ENCODE results near the gene KCNJ8.

DNA sequence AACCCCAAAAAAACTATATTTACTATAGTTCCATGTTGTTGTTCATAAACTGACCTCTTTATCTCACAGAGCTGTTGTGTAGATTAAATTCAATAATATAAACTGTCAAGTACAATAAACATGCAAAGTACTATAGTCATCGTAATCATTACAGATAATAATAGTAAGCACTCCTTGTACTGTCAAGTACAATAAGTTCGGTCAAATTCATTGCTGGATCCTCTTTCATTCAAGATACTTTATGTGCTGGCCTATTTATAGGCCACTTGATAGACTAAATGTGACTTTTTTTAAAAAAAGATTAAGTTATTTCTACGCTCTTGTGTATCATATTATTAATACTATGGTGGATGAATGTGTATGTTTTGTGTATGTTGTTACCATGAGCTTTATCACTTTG is 39.2 kb upstream of the KCNJ8 start:
- TF ChIP-seq, protein P1, sequence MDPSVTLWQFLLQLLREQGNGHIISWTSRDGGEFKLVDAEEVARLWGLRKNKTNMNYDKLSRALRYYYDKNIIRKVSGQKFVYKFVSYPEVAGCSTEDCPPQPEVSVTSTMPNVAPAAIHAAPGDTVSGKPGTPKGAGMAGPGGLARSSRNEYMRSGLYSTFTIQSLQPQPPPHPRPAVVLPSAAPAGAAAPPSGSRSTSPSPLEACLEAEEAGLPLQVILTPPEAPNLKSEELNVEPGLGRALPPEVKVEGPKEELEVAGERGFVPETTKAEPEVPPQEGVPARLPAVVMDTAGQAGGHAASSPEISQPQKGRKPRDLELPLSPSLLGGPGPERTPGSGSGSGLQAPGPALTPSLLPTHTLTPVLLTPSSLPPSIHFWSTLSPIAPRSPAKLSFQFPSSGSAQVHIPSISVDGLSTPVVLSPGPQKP (IDR thresholded peaks at IDR 0.05; ENCODE audit: low read depth, low read length) = no peak
- no peak for TF ChIP-seq RFX5 (IDR thresholded peaks at IDR 0.05)
- TF ChIP-seq, protein P2, sequence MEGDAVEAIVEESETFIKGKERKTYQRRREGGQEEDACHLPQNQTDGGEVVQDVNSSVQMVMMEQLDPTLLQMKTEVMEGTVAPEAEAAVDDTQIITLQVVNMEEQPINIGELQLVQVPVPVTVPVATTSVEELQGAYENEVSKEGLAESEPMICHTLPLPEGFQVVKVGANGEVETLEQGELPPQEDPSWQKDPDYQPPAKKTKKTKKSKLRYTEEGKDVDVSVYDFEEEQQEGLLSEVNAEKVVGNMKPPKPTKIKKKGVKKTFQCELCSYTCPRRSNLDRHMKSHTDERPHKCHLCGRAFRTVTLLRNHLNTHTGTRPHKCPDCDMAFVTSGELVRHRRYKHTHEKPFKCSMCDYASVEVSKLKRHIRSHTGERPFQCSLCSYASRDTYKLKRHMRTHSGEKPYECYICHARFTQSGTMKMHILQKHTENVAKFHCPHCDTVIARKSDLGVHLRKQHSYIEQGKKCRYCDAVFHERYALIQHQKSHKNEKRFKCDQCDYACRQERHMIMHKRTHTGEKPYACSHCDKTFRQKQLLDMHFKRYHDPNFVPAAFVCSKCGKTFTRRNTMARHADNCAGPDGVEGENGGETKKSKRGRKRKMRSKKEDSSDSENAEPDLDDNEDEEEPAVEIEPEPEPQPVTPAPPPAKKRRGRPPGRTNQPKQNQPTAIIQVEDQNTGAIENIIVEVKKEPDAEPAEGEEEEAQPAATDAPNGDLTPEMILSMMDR (IDR thresholded peaks at IDR 0.05) = no peak

All from A549 (cell line).